Fibroblast of lung (primary cell): Measurements from ENCODE around the gene GPC5. TPM values are rescaled to one million over a fixed set of nuclear protein-coding genes. Genes with fewer than 3 reads are reported as not detected.

Experiments
- DNase-seq, 2 donors: peaks; one replicate each; pipeline versions ENCODE4 v3.0.0 to v3.0.0-alpha.2; 2010; ENCODE audit warnings: low read depth in 2 of 2
- H2AFZ ChIP-seq: 2 replicates; pipeline ENCODE4 v1.5.1; 2012; ENCODE audit warnings: low read length, control low read depth, inconsistent platforms
- H3K27ac ChIP-seq: 2 replicates; pipeline ENCODE4 v1.5.1; 2011; ENCODE audit warnings: low read length, control low read depth; ENCODE audit not compliant: insufficient read depth
- H3K27me3 ChIP-seq: 2 replicates; pipeline ENCODE4 v1.5.1; 2011; ENCODE audit warnings: mild to moderate bottlenecking, low read length; ENCODE audit not compliant: control insufficient read depth, insufficient read depth
- H3K36me3 ChIP-seq: 2 replicates; pipeline ENCODE4 v1.5.1; 2011; ENCODE audit warnings: low read length; ENCODE audit not compliant: control insufficient read depth, insufficient read depth
- H3K4me1 ChIP-seq: 2 replicates; pipeline ENCODE4 v1.5.1; 2011; ENCODE audit warnings: low read length; ENCODE audit not compliant: control insufficient read depth, insufficient read depth; ENCODE audit errors: extremely low read depth
- H3K4me2 ChIP-seq: 2 replicates; pipeline ENCODE4 v1.5.1; 2011; ENCODE audit warnings: low read length, control low read depth; ENCODE audit not compliant: insufficient read depth; ENCODE audit errors: extremely low read depth
- H3K4me3 ChIP-seq, 4 experiments: fragments of 200-600 bp in 1 of 4; sonication (generic) in 1 of 4; replicated peaks in 1 of 4; 2 replicates each; pipeline ENCODE4 v1.5.1; 2011 to 2016; ENCODE audit warnings: low read length in 4 of 4, low read depth in 3 of 4, mild to moderate bottlenecking in 3 of 4, control low read depth in 2 of 4, inconsistent platforms in 1 of 4, mixed read lengths in 1 of 4; ENCODE audit not compliant: insufficient read depth in 1 of 4; ENCODE audit errors: control extremely low read depth in 1 of 4
- H3K79me2 ChIP-seq: 2 replicates; pipeline ENCODE4 v1.5.1; 2012; ENCODE audit warnings: mild to moderate bottlenecking, low read length, inconsistent platforms; ENCODE audit not compliant: control insufficient read depth, insufficient read depth
- H3K9ac ChIP-seq: 2 replicates; pipeline ENCODE4 v1.5.1; 2011; ENCODE audit warnings: mild to moderate bottlenecking, low read length, control low read depth; ENCODE audit not compliant: insufficient read depth
- H3K9me3 ChIP-seq: 2 replicates; pipeline ENCODE4 v1.5.1; 2012; ENCODE audit warnings: low read depth, low read length; ENCODE audit not compliant: control insufficient read depth, insufficient read depth
- H4K20me1 ChIP-seq: 2 replicates; pipeline ENCODE4 v1.5.1; 2011; ENCODE audit warnings: low read length; ENCODE audit not compliant: control insufficient read depth, insufficient read depth; ENCODE audit errors: extremely low read depth
- CTCF ChIP-seq, 2 donors: IDR thresholded peaks in 1 of 2; conservative IDR thresholded peaks in 1 of 2; 1 replicate in 1 of 2; 2 replicates in 1 of 2; pipeline ENCODE4 v1.5.1; 2011 to 2012; ENCODE audit warnings: low read length in 2 of 2, control low read depth in 1 of 2, inconsistent platforms in 1 of 2, low read depth in 1 of 2, mild to moderate bottlenecking in 1 of 2
- EZH2 ChIP-seq: IDR thresholded peaks from 2 replicates; pipeline ENCODE4 v1.5.1; 2012; ENCODE audit warnings: low read length, control low read depth, mild to moderate bottlenecking; ENCODE audit errors: missing control alignments
- polyA plus RNA-seq, 2 donors: library from polyadenylated mRNA; depleted of rRNA in 1 of 2; stranded (reverse) in 1 of 2; unstranded in 1 of 2; fragments of >200 nt; gene quantifications; 2 replicates each; pipeline ENCODE4 v1.2.1, GENCODE V29; 2011 to 2012; ENCODE audit warnings: missing spikeins in 1 of 2
- total RNA-seq: library from RNA; depleted of rRNA; stranded (reverse); fragments of >200 nt; gene quantifications from 2 replicates; pipeline ENCODE4 v1.2.1, GENCODE V29; 2014

GPC5 gene
- total and polyA plus RNA-seq, 2 donors (not counting 1 experiment from before 2014, with no cell fraction given), result 0.17 TPM; not detected in 1

DNA sequence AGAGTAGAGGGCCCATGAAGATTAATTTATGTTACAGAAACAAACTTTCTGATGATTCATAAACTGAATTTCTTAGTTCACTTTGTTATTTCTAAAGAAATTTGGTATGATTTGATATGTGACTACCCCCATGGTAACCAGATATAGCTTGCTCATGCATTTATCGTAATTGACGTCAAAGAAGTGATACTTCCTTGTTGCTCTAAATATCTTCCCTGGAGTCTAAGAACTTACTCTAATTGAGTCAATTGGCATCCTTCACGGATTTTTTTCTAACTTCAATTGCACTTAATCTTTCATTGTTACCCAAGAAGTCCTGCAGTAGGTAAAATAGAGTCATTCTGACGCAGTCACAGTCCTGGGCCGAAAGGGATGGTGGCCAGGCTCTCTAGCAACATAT is 240.9 kb downstream of the GPC5 start:
- Histone ChIP-seq H3K79me2 (no peaks in the 10 kb centered on the region), H4K20me1 (no peaks in the 10 kb centered on the region), H3K36me3 (no peaks in the 10 kb centered on the region), H3K4me1 (no peaks in the 10 kb centered on the region), H3K27ac (no peak overlapping the region), H3K4me3 (no peak overlapping the region), H3K9me3 (no peaks in the 10 kb centered on the region), H2AFZ (no peak overlapping the region), H3K27me3 (no peaks in the 10 kb centered on the region), H3K9ac (no peak overlapping the region), H3K4me2 (no peak overlapping the region)
- DNase-seq, result peak in 1 of 2 donors; percentile 75
- TF ChIP-seq EZH2, result no peak
- TF ChIP-seq CTCF (conservative IDR thresholded peaks at IDR 0.05 in 1 of 2, IDR thresholded peaks at IDR 0.05 in 1 of 2; ENCODE audit: low read depth in 1 of 2, low read length in 2 of 2), result no peak

DNA sequence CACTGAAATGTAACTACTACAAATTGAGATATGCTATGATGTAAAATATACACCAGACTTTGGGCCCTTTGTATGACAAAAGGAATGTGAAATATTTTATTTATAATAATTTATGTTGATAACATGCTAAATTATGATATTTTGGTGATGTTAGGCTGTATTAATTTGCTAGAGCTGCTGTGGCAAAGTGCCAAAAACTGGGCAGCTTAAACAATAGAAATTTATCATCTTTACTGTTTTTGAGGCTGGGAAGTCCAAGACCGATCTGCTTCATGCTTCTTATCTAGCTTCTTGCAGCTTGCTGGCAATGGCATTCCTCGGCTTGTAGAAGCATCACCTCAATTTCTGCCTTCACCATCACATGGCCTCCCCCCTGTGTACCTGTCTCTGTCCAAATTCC is 245.0 kb downstream of the GPC5 start:
- H3K27me3 ChIP-seq, result no peaks in the 10 kb centered on the region
- no peaks in the 10 kb centered on the region for H3K9me3 ChIP-seq
- H3K36me3 ChIP-seq, result no peaks in the 10 kb centered on the region
- no peak overlapping the region for H3K4me3 ChIP-seq
- no peak overlapping the region for H3K4me2 ChIP-seq
- no peak overlapping the region for H2AFZ ChIP-seq
- no peak overlapping the region for H3K27ac ChIP-seq
- no peaks in the 10 kb centered on the region for H3K79me2 ChIP-seq
- H3K4me1 ChIP-seq, result no peaks in the 10 kb centered on the region
- no peak for DNase-seq
- H4K20me1 ChIP-seq, result no peaks in the 10 kb centered on the region
- no peak overlapping the region for H3K9ac ChIP-seq
- TF ChIP-seq CTCF (conservative IDR thresholded peaks at IDR 0.05 in 1 of 2, IDR thresholded peaks at IDR 0.05 in 1 of 2; ENCODE audit: low read depth in 1 of 2, low read length in 2 of 2), result no peak
- TF ChIP-seq EZH2, result no peak

GRCh38 chr13:91644806-91645205 is 246.4 kb downstream of the GPC5 start:
- Histone ChIP-seq H2AFZ (no peak overlapping the region), H3K27ac (no peak overlapping the region), H3K27me3 (no peaks in the 10 kb centered on the region), H3K9me3 (no peaks in the 10 kb centered on the region), H3K4me3 (no peak overlapping the region), H3K36me3 (no peaks in the 10 kb centered on the region), H3K79me2 (no peaks in the 10 kb centered on the region), H4K20me1 (no peaks in the 10 kb centered on the region), H3K9ac (no peak overlapping the region), H3K4me2 (no peak overlapping the region), H3K4me1 (no peaks in the 10 kb centered on the region)
- DNase-seq, result peak in 1 of 2 donors; percentile 71
- TF ChIP-seq CTCF (conservative IDR thresholded peaks at IDR 0.05 in 1 of 2, IDR thresholded peaks at IDR 0.05 in 1 of 2; ENCODE audit: low read depth in 1 of 2, low read length in 2 of 2) (no peak), EZH2 (no peak)
